Panc1 (cell line): ENCODE results near the gene GAGE13.

ENCODE experiments used
- CTCF ChIP-seq: fragments of 450-650 bp; IDR thresholded peaks from 2 replicates; pipeline ENCODE4 v1.5.1; 2017; ENCODE audit warnings: mild to moderate bottlenecking
- POLR2AphosphoS5 ChIP-seq: IDR thresholded peaks from 2 replicates; pipeline ENCODE4 v1.6.1; 2012; ENCODE audit warnings: mild to moderate bottlenecking, low read depth, low read length, moderate library complexity

GRCh38 chrX:49316085-49316484 is 15.3 kb upstream of the GAGE13 start:
- TF ChIP-seq CTCF (no peak), POLR2AphosphoS5 (no peak)
